ENCODE results near the gene MAP3K5. TPM values are rescaled to one million over a fixed set of nuclear protein-coding genes. Genes with fewer than 3 reads are reported as not detected.
"Not testable (repeated sequence)": the region's sequence is repeated elsewhere in the genome, so short reads cannot be mapped to it uniquely, and the experiment has no call there.

MAP3K5 gene
- polyA plus RNA-seq, 12 donors = 1.9 to 6.4 (median 2.3) TPM; not detected in 1

DNA sequence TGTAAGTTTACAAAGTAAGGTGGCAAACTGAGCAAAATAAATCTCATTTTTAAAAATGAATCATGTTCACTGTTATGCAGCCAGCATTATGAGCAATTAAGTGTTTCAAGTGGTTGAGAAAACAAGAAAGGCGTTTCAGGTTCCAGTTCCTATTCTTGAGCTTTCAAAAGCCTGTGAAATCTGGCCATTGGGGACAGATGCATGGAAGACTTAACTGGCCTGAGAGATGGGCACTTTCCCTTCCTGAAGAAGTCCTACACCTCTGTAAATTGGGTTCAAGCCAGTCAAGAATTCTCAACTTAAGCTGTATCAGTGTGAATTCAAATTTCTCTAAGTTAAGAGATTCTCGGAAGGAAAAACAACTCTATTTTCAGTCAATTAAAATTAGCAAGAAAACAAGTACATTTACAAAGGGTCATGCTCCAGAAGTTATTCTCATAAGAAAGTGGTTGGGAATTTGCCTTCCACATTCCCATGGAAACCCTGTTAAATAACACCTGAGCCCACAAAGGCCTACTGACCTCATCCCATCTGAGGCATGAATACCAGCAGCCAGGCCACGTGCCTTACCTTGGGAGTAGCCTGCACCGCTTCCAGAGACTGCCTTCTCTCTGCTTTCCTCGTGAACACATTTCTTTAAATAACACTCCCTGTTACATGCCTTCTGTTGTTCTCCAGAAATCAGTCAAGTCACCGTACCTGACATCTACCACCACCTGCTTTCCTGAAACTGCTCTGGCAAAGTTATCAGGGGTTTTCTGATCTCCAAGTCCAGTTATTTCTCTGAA is 19.4 kb downstream of the MAP3K5 start:
- no peak for DNase-seq

GRCh38 chr6:136771306-136771705 is 21.0 kb downstream of the MAP3K5 start:
- no peak for DNase-seq

DNA sequence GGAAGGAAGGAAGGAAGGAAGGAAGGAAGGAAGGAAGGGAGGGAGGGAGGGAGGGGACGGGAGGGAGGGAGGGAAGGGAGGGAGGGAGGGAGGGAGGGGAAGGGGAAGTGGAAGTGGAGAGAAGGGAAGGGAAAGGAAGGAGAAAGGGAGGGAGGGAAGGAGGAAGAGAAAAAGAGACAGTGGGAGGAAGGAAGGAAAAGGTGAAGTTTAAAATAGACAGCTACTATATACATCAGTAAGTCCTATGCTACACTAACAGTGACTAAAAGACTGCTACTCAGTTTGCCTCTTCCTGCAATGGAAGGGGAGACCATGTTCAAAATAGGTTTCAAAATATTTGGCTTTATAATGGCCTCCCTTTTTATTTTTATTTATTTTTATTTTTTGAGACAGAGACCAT is 22.5 kb downstream of the MAP3K5 start:
- DNase-seq = no peak

DNA sequence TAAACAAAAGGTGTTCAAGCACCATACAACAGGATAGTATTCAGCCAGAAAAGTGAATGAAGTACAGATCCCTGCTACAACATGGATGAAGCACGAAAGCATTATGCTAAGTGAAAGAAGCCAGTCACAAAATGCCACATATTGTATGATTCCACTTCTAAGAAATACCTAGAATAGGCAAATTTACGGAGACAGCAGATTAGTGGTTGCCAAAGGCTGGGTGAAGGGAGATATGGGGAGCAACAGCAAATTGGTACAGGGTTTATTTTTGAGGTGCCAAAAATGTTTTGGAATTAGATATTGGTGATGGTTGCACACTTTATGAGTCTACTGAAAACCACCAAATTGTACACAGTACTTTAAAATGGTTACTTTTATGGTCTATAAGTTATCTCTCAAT is 23.2 kb downstream of the MAP3K5 start:
- DNase-seq = no peak

DNA sequence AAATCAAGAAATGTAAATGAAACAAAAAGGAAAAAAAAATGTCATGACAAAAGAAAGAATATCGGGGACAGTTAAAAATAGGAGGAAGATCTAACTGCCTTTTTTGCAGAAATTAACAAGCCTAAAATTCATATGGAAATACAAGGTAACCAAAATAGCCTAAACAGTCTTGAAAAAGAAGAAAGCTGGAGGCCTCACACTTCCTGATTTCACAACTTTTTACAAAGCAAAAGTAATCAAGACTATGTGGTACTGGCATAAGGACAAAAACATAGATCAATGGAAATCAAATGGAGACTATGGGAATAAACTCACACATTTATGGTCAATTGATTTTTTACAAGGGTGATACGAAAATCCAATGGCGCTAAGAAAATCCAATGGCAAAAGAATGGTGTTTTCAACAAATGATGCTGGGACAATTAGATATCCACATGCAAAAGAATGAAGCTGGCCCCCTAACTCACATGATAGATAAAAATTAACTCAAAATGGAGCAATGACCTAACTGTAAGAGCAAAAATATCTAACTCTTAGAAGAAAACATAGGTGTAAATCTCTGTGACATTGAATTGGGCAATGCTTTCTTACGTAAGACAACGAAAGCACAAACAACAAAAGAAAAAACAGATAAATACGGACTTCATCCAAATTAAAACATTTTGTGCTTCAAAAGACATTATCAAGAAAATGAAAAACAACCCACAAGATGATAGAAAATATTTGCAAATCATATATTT is 24.5 kb downstream of the MAP3K5 start:
- DNase-seq = no peak

GRCh38 chr6:136767103-136767502 is 25.2 kb downstream of the MAP3K5 start:
- no peak for DNase-seq

GRCh38 chr6:136766274-136766673 is 26.0 kb downstream of the MAP3K5 start:
- DNase-seq = no peak

- DNase-seq = no peak
Observed at GRCh38 chr6:136764517-136764993, 27.7 kb downstream of the MAP3K5 start.

GRCh38 chr6:136763716-136764516 is 28.4 kb downstream of the MAP3K5 start:
- DNase-seq = no peak

DNA sequence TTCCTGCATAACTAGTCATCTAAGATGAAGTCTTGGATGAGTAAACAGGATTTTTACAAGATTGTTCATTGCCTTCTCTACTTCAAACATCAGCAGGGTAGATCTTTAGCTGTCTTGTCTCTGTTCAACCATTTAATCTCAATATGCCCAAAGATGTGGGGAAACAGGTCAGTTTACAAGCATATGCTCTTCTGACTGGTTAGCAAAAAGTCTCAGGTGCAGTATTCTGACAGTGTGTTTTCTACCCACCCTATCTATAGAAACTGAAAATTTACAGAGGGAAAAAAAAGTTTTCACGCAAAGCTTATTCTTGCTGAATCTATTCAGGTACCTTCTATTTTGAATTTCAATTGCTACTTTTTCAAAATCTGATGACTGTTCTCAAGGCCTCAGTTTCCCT is 29.0 kb downstream of the MAP3K5 start:
- no peak for DNase-seq

GRCh38 chr6:136762022-136762975 is 30.0 kb downstream of the MAP3K5 start:
- no peak for DNase-seq

GRCh38 chr6:136761227-136761922 is 30.9 kb downstream of the MAP3K5 start:
- DNase-seq = no peak

- DNase-seq = not testable (repeated sequence)
Observed at GRCh38 chr6:136760781-136761180, 31.5 kb downstream of the MAP3K5 start.

- no peak for DNase-seq
Observed at GRCh38 chr6:136757150-136757549, 35.1 kb downstream of the MAP3K5 start.

GRCh38 chr6:136754820-136755219 is 37.5 kb downstream of the MAP3K5 start:
- DNase-seq = no peak

GRCh38 chr6:136753624-136754023 is 38.7 kb downstream of the MAP3K5 start:
- no peak for DNase-seq

DNA sequence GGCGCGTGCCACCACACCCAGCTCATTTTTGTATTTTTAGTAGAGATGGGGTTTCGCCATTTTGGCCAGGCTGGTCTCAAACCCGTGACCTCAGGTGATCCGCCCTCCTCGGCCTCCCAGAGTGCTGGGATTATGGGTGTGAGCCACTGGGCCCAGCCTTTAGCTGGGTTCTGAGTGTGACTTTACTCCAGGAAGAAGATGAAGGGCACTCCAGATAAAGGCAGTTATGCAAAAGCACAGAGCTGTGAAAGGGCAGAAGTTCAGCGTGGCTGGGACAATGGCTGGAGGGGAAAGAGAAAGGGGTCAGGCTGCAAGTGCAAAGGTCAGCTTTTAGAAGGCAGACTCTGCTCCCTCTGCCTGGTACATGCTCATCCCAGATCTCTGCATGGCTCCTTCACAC is 39.7 kb downstream of the MAP3K5 start:
- DNase-seq = no peak

DNA sequence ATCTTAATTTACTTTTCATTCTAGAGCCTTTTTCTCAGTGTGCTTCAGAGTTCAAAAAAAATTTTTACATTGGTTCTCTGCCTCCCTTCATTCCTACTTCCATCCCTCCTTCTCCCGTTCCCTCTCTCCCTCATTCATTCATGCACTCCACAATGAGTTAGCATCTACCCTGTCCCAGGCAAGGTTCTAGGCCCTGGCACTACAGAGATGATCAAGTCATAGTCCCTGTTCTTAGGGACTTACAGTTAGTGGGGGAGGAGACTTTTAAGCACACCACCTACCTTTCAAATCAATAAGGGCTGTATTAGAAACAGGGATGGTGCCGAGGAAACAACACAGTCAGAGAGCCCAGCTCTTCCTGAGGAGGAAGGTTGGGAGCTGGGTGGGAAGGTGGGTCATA is 40.3 kb downstream of the MAP3K5 start:
- no peak for DNase-seq

DNA sequence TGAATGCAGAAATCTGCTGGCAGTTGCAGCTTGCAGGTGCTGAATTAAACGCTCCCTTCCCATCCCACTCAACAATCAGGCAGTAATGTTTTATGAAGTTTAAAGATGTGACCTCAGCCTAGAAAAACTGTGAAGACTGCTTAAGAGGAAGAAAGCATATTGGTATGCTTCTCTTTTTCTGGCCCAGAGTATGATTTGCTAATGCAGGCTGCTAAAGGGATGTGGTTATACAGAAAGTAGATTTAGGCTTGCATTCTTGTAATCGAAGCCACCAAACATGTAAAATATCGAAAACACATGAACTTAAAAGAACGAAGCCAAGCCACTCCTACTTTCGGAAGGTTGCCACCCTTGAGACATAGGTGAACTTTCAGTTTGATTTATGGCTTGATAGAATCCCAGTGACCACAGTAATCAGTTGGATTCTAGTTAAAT is 40.7 kb downstream of the MAP3K5 start:
- DNase-seq = no peak

All from muscle of arm (tissue), 12 donors.